AG10803 (cell line): ENCODE data around the gene RAP1A.

Experiments used
- DNase-seq: peaks from one replicate; pipeline ENCODE4 v3.0.0; 2010; ENCODE audit warnings: low read depth
- H3K4me3 ChIP-seq: 2 replicates; pipeline ENCODE4 v1.5.1; 2011; ENCODE audit warnings: mild to moderate bottlenecking, low read length, control low read depth
- TF ChIP-seq, protein P1 (sequence below): conservative IDR thresholded peaks from 2 replicates; pipeline ENCODE4 v1.5.1; 2011; ENCODE audit warnings: mild to moderate bottlenecking, low read length, control low read depth, inconsistent platforms

Gene RAP1A

DNA sequence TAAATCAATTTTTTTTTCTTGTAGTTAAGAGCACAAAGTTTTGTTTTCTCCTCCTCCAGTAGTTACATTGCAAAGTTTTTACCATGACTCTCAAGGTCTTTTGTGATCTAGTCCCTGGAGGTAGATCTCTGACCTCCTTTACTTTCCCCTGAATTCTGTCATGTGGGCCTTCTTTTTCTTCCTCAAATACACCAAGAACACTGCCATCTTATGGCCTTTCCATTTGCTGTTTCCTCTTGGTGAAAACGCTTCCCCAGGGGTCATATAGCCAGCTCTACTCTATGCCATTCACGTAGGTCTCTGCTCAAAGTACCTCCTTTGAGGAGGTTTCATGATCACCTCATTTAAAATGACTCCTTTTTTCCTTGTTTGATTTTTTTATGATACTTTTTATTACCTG, 138.8 kb downstream of the RAP1A start:
- H3K4me3 ChIP-seq = no peak overlapping the region
- TF ChIP-seq, protein P1, sequence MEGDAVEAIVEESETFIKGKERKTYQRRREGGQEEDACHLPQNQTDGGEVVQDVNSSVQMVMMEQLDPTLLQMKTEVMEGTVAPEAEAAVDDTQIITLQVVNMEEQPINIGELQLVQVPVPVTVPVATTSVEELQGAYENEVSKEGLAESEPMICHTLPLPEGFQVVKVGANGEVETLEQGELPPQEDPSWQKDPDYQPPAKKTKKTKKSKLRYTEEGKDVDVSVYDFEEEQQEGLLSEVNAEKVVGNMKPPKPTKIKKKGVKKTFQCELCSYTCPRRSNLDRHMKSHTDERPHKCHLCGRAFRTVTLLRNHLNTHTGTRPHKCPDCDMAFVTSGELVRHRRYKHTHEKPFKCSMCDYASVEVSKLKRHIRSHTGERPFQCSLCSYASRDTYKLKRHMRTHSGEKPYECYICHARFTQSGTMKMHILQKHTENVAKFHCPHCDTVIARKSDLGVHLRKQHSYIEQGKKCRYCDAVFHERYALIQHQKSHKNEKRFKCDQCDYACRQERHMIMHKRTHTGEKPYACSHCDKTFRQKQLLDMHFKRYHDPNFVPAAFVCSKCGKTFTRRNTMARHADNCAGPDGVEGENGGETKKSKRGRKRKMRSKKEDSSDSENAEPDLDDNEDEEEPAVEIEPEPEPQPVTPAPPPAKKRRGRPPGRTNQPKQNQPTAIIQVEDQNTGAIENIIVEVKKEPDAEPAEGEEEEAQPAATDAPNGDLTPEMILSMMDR = peak; percentile 18; the same call in 1 of the 2 replicates
- DNase-seq = no peak

DNA sequence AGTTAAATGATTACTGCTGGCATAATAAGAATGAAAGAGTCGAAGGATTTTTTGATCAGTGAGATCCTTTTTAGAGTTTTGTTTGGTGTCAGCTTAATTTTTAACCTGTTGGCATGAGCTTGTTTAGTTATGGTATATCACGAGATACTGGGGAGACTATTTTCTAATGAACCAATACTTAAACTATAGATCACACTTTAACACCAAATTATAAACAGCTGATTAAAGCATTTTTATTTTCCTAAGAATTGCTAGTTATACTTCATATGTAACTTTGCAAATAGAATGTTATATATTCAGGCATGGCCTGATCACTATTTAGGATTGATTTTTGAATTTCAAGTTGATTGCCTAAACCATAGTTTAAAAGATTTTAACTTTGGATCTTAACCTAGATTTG, 142.1 kb downstream of the RAP1A start:
- TF ChIP-seq, protein P1 = no peak
- DNase-seq = no peak
- H3K4me3 ChIP-seq = no peak overlapping the region

- H3K4me3 ChIP-seq = no peak overlapping the region
- no peak for DNase-seq
- TF ChIP-seq, protein P1 = no peak
Observed at GRCh38 chr1:111762332-111762731, 142.7 kb downstream of the RAP1A start.
